Body of pancreas (tissue), 2 donors: ENCODE results near the gene SYT15. TPM values are rescaled to one million over a fixed set of nuclear protein-coding genes. Genes with fewer than 3 reads are reported as not detected.

Experiments
- total RNA-seq, 2 donors: library from RNA; depleted of rRNA; stranded (reverse); fragments of >200 nt; gene quantifications; one replicate each; pipeline ENCODE4 v1.1.0, GENCODE V29; 2016

SYT15 gene
- total RNA-seq, 2 donors from 2014 or later, result 3.4 to 6.3 TPM

Other genes with a start within 250 kb of the SYT15 start
- gene ANXA8L1, start 203.4 kb upstream of the SYT15 start, total RNA-seq, result not detected
- gene NPY4R, start 113.2 kb upstream of the SYT15 start, total RNA-seq, result not detected
- 10 to 100 TPM; 15.8 to 16.3 TPM for gene GPRIN2, start 22.5 kb upstream of the SYT15 start, total RNA-seq